ENCODE results near the gene NEIL3. TPM values are rescaled to one million over a fixed set of nuclear protein-coding genes. Genes with fewer than 3 reads are reported as not detected.

Gene NEIL3
- polyA plus RNA-seq, 1 donor from 2014 or later = 0.15 TPM

DNA sequence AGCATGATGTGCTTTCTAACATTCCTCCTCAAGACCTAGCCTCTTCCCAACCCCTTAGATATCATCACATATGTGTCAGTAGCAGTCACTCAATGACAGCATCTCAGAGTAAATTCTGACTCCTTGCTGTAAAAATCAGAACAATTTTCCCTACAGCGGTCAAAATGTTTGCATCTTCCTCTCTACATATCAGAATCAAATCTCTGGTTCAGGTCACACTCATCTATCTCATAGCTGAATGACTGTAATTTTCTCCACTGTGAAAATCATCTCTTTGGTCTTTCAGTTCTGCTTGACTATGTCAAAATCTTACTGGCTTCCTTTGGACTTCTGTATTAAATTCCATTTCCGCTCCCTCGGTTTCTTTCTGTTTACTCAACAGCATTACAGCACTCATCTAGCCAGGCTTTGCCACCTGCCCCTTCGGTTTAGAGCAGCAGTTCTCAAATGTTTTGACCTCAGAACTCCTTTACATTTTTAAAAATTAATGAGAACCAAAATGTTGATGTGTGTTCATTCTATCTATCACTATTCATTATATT lies 75.3 kb downstream of the NEIL3 start:
- H2AFZ ChIP-seq (ENCODE audit: low read depth, low read length) = no peak overlapping the region
- peak; percentile 31 for TF ChIP-seq EP300 (conservative IDR thresholded peaks at IDR 0.05; ENCODE audit: poor library complexity, severe bottlenecking)
- TF ChIP-seq, protein P1, sequence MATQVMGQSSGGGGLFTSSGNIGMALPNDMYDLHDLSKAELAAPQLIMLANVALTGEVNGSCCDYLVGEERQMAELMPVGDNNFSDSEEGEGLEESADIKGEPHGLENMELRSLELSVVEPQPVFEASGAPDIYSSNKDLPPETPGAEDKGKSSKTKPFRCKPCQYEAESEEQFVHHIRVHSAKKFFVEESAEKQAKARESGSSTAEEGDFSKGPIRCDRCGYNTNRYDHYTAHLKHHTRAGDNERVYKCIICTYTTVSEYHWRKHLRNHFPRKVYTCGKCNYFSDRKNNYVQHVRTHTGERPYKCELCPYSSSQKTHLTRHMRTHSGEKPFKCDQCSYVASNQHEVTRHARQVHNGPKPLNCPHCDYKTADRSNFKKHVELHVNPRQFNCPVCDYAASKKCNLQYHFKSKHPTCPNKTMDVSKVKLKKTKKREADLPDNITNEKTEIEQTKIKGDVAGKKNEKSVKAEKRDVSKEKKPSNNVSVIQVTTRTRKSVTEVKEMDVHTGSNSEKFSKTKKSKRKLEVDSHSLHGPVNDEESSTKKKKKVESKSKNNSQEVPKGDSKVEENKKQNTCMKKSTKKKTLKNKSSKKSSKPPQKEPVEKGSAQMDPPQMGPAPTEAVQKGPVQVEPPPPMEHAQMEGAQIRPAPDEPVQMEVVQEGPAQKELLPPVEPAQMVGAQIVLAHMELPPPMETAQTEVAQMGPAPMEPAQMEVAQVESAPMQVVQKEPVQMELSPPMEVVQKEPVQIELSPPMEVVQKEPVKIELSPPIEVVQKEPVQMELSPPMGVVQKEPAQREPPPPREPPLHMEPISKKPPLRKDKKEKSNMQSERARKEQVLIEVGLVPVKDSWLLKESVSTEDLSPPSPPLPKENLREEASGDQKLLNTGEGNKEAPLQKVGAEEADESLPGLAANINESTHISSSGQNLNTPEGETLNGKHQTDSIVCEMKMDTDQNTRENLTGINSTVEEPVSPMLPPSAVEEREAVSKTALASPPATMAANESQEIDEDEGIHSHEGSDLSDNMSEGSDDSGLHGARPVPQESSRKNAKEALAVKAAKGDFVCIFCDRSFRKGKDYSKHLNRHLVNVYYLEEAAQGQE (IDR thresholded peaks at IDR 0.05; ENCODE audit: borderline replicate concordance) = no peak
- peak; percentile 71 for TF ChIP-seq POLR2AphosphoS5 (IDR thresholded peaks at IDR 0.05)
- no peak for TF ChIP-seq SMC3 (conservative IDR thresholded peaks at IDR 0.05; ENCODE audit: poor library complexity)
- H3K9ac ChIP-seq (ENCODE audit: low read length) = no peak overlapping the region
- no peaks in the 10 kb centered on the region for H3K9me2 ChIP-seq (ENCODE audit: insufficient read depth, low read length)
- no peak overlapping the region for H3K4me3 ChIP-seq (ENCODE audit: low read length)
- H3K4me2 ChIP-seq (ENCODE audit: low read length) = no peak overlapping the region
- no peaks in the 10 kb centered on the region for H3K9me3 ChIP-seq (ENCODE audit: low read length)
- no peaks in the 10 kb centered on the region for H3F3A ChIP-seq (ENCODE audit: insufficient read depth, low read length, poor library complexity, severe bottlenecking)
- H4K20me1 ChIP-seq (ENCODE audit: insufficient read depth) = no peaks in the 10 kb centered on the region
- no peaks in the 10 kb centered on the region for H3K36me3 ChIP-seq (ENCODE audit: insufficient read depth, low read length)
- no peaks in the 10 kb centered on the region for H3K79me2 ChIP-seq (replicated peaks; ENCODE audit: insufficient read depth, low read length)
- no peak overlapping the region for H3K27ac ChIP-seq (ENCODE audit: low read length)
- H3K27me3 ChIP-seq (ENCODE audit: insufficient read depth, low read depth, low read length) = no peaks in the 10 kb centered on the region

DNA sequence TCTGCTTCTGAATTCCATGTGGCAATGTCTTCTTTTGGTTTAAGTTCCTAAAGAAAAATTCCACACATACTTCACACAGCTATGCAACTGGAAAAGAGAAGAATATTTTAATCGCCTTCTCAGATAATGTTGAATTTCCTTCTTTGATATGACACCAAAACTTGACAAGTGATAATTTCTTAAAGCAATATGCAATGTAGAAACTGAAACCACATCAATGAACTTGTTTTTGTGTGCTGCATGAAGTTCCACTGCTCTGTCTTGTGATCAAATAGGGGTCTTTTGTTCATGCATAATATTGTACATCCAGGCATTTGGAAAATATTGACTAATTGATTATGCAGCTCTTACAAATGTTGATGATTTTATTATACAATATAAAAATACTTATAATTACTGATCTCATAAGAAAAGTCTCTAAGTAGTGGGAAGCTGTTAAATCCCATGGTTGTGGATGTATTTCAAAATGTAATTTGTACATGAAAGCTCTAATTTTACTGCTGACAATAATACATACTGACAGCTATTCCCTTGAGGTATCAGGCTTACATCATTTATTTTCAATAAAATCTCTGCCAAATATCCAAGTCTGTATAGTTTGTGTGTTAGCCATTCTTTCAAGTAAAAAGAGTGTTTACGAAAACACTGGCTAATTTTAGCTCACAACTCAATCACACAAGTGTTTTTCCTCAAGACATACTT lies 76.1 kb downstream of the NEIL3 start:
- no peaks in the 10 kb centered on the region for H3K9me2 ChIP-seq (ENCODE audit: insufficient read depth, low read length)
- H3K27me3 ChIP-seq (ENCODE audit: insufficient read depth, low read depth, low read length) = no peaks in the 10 kb centered on the region
- H3K79me2 ChIP-seq (replicated peaks; ENCODE audit: insufficient read depth, low read length) = no peaks in the 10 kb centered on the region
- peak; percentile 38 for TF ChIP-seq EP300 (conservative IDR thresholded peaks at IDR 0.05; ENCODE audit: poor library complexity, severe bottlenecking)
- TF ChIP-seq RAD21 (conservative IDR thresholded peaks at IDR 0.05) = no peak
- no peaks in the 10 kb centered on the region for H4K20me1 ChIP-seq (ENCODE audit: insufficient read depth)
- H2AFZ ChIP-seq (ENCODE audit: low read depth, low read length) = no peak overlapping the region
- no peaks in the 10 kb centered on the region for H3F3A ChIP-seq (ENCODE audit: insufficient read depth, low read length, poor library complexity, severe bottlenecking)
- H3K27ac ChIP-seq (ENCODE audit: low read length) = no peak overlapping the region
- H3K4me2 ChIP-seq (ENCODE audit: low read length) = no peak overlapping the region
- H3K36me3 ChIP-seq (ENCODE audit: insufficient read depth, low read length) = no peaks in the 10 kb centered on the region
- no peak overlapping the region for H3K9ac ChIP-seq (ENCODE audit: low read length)
- no peaks in the 10 kb centered on the region for H3K9me3 ChIP-seq (ENCODE audit: low read length)
- no peak overlapping the region for H3K4me3 ChIP-seq (ENCODE audit: low read length)

DNA sequence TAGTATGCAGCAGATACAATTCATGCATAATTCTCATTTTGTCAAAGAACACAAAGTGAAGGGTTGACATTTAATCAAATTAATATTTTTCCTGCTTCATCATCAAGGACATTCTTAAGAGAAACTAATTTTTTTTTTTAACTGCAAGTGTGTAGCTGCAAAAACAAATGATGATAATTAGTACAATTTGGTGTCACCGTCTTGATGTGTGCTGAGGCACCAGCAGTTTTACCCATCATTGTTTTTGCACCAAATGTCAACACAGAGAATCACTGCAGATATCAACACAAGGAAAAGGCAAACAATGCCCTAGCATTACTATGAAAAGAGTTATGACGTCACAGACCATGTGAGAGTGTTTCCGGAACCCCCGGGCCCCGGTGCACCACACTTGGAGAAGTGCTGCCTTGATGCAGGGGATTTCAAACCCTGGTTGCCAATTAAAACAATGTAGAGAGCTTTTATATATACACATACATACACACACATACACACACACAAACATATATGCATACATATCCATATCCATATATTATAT lies 76.7 kb downstream of the NEIL3 start:
- Histone ChIP-seq H3K4me3 (ENCODE audit: low read length) (no peak overlapping the region), H3K27me3 (ENCODE audit: insufficient read depth, low read depth, low read length) (no peaks in the 10 kb centered on the region), H3K9me2 (ENCODE audit: insufficient read depth, low read length) (no peaks in the 10 kb centered on the region), H3K79me2 (replicated peaks; ENCODE audit: insufficient read depth, low read length) (no peaks in the 10 kb centered on the region), H3F3A (ENCODE audit: insufficient read depth, low read length, poor library complexity, severe bottlenecking) (no peaks in the 10 kb centered on the region), H3K9me3 (ENCODE audit: low read length) (no peaks in the 10 kb centered on the region), H3K36me3 (ENCODE audit: insufficient read depth, low read length) (no peaks in the 10 kb centered on the region), H2AFZ (ENCODE audit: low read depth, low read length) (no peak overlapping the region), H3K4me2 (ENCODE audit: low read length) (no peak overlapping the region), H3K9ac (ENCODE audit: low read length) (no peak overlapping the region), H4K20me1 (ENCODE audit: insufficient read depth) (no peaks in the 10 kb centered on the region), H3K27ac (ENCODE audit: low read length) (no peak overlapping the region)
- no peak for TF ChIP-seq RAD21 (conservative IDR thresholded peaks at IDR 0.05)
- no peak for TF ChIP-seq EP300 (conservative IDR thresholded peaks at IDR 0.05; ENCODE audit: poor library complexity, severe bottlenecking)
- TF ChIP-seq, protein P2, sequence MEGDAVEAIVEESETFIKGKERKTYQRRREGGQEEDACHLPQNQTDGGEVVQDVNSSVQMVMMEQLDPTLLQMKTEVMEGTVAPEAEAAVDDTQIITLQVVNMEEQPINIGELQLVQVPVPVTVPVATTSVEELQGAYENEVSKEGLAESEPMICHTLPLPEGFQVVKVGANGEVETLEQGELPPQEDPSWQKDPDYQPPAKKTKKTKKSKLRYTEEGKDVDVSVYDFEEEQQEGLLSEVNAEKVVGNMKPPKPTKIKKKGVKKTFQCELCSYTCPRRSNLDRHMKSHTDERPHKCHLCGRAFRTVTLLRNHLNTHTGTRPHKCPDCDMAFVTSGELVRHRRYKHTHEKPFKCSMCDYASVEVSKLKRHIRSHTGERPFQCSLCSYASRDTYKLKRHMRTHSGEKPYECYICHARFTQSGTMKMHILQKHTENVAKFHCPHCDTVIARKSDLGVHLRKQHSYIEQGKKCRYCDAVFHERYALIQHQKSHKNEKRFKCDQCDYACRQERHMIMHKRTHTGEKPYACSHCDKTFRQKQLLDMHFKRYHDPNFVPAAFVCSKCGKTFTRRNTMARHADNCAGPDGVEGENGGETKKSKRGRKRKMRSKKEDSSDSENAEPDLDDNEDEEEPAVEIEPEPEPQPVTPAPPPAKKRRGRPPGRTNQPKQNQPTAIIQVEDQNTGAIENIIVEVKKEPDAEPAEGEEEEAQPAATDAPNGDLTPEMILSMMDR (IDR thresholded peaks at IDR 0.05; ENCODE audit: poor library complexity, severe bottlenecking) = no peak
- TF ChIP-seq POLR2AphosphoS5 (IDR thresholded peaks at IDR 0.05) = no peak
- TF ChIP-seq EZH2 (IDR thresholded peaks at IDR 0.05; ENCODE audit: borderline replicate concordance, insufficient read depth, low read length, poor library complexity, severe bottlenecking) = no peak
- TF ChIP-seq, protein P1 (IDR thresholded peaks at IDR 0.05; ENCODE audit: borderline replicate concordance) = no peak
- no peak for TF ChIP-seq MXI1 (conservative IDR thresholded peaks at IDR 0.05; ENCODE audit: poor library complexity, severe bottlenecking)
- TF ChIP-seq TAF1 (IDR thresholded peaks at IDR 0.05; ENCODE audit: low read depth) = no peak
- no peak for TF ChIP-seq SMC3 (conservative IDR thresholded peaks at IDR 0.05; ENCODE audit: poor library complexity)

All from neural cell (in vitro differentiated cells).